ENCODE results near the gene PPFIBP2. TPM values are rescaled to one million over a fixed set of nuclear protein-coding genes. Genes with fewer than 3 reads are reported as not detected.

PPFIBP2 gene
- total RNA-seq, 1 donor from 2014 or later, result 1.8 TPM

- Histone ChIP-seq H3K27ac (ENCODE audit: low read depth, low read length) (no peak overlapping the region), H4K20me1 (ENCODE audit: insufficient read depth, low read length) (no peaks in the 10 kb centered on the region), H3K27me3 (ENCODE audit: insufficient read depth, low read length) (no peaks in the 10 kb centered on the region), H3K36me3 (ENCODE audit: insufficient read depth, low read length) (no peaks in the 10 kb centered on the region), H2AFZ (ENCODE audit: low read depth, low read length) (no peak overlapping the region), H3K79me2 (ENCODE audit: insufficient read depth, low read length) (no peaks in the 10 kb centered on the region), H3K4me2 (ENCODE audit: low read length) (no peak overlapping the region), H3K4me1 (ENCODE audit: insufficient read depth, low read length) (no peaks in the 10 kb centered on the region), H3K9ac (ENCODE audit: low read length) (no peak overlapping the region), H3K9me3 (ENCODE audit: insufficient read depth, low read depth, low read length) (no peaks in the 10 kb centered on the region), H3K4me3 (ENCODE audit: insufficient read depth, low read depth, low read length) (no peak overlapping the region)
- peaks cover 14% of the 10 kb centered on the region for H3K27me3 Mint-ChIP-seq (ENCODE audit: low read depth, unreplicated experiment)
- DNase-seq (ENCODE audit: low read depth), result no peak
- peaks cover 3% of the 10 kb centered on the region for H3K9me3 Mint-ChIP-seq (ENCODE audit: unreplicated experiment)
- no peaks in the 10 kb centered on the region for H3K4me1 Mint-ChIP-seq (ENCODE audit: low read depth, unreplicated experiment)
- H3K27ac Mint-ChIP-seq (ENCODE audit: unreplicated experiment), result no peak overlapping the region
- no peak for TF ChIP-seq EZH2 (IDR thresholded peaks at IDR 0.05; ENCODE audit: insufficient read depth, low read length)
- no peak overlapping the region for H3K4me3 Mint-ChIP-seq (ENCODE audit: unreplicated experiment)
- H3K36me3 Mint-ChIP-seq (ENCODE audit: low read depth, unreplicated experiment), result peaks cover 2% of the 10 kb centered on the region
- FAIRE-seq, result no peak
Observed at GRCh38 chr11:7530013-7530640, 16.3 kb downstream of the PPFIBP2 start.

- no peak overlapping the region for H2AFZ ChIP-seq (ENCODE audit: low read depth, low read length)
- TF ChIP-seq EZH2 (IDR thresholded peaks at IDR 0.05; ENCODE audit: insufficient read depth, low read length), result no peak
- no peak for TF ChIP-seq CTCF (IDR thresholded peaks at IDR 0.05; ENCODE audit: insufficient read depth, low read depth, low read length)
- Mint-ChIP-seq H3K9me3 (ENCODE audit: unreplicated experiment) (peaks cover 1% of the 10 kb centered on the region), H3K4me3 (ENCODE audit: unreplicated experiment) (no peak overlapping the region), H3K4me1 (ENCODE audit: low read depth, unreplicated experiment) (no peaks in the 10 kb centered on the region), H3K27ac (ENCODE audit: unreplicated experiment) (no peak overlapping the region), H3K36me3 (ENCODE audit: low read depth, unreplicated experiment) (peaks cover 2% of the 10 kb centered on the region), H3K27me3 (ENCODE audit: low read depth, unreplicated experiment) (peaks cover 18% of the 10 kb centered on the region)
- H3K4me3 ChIP-seq (ENCODE audit: insufficient read depth, low read depth, low read length), result no peak overlapping the region
- H4K20me1 ChIP-seq (ENCODE audit: insufficient read depth, low read length), result no peaks in the 10 kb centered on the region
- H3K9ac ChIP-seq (ENCODE audit: low read length), result no peak overlapping the region
- H3K4me2 ChIP-seq (ENCODE audit: low read length), result no peak overlapping the region
- FAIRE-seq, result no peak
- no peaks in the 10 kb centered on the region for H3K9me3 ChIP-seq (ENCODE audit: insufficient read depth, low read depth, low read length)
- no peaks in the 10 kb centered on the region for H3K36me3 ChIP-seq (ENCODE audit: insufficient read depth, low read length)
- H3K27me3 ChIP-seq (ENCODE audit: insufficient read depth, low read length), result no peaks in the 10 kb centered on the region
- DNase-seq (ENCODE audit: low read depth), result no peak
- H3K4me1 ChIP-seq (ENCODE audit: insufficient read depth, low read length), result no peaks in the 10 kb centered on the region
- no peaks in the 10 kb centered on the region for H3K79me2 ChIP-seq (ENCODE audit: insufficient read depth, low read length)
- H3K27ac ChIP-seq (ENCODE audit: low read depth, low read length), result no peak overlapping the region
Observed at GRCh38 chr11:7531011-7531410, 17.2 kb downstream of the PPFIBP2 start.

DNA sequence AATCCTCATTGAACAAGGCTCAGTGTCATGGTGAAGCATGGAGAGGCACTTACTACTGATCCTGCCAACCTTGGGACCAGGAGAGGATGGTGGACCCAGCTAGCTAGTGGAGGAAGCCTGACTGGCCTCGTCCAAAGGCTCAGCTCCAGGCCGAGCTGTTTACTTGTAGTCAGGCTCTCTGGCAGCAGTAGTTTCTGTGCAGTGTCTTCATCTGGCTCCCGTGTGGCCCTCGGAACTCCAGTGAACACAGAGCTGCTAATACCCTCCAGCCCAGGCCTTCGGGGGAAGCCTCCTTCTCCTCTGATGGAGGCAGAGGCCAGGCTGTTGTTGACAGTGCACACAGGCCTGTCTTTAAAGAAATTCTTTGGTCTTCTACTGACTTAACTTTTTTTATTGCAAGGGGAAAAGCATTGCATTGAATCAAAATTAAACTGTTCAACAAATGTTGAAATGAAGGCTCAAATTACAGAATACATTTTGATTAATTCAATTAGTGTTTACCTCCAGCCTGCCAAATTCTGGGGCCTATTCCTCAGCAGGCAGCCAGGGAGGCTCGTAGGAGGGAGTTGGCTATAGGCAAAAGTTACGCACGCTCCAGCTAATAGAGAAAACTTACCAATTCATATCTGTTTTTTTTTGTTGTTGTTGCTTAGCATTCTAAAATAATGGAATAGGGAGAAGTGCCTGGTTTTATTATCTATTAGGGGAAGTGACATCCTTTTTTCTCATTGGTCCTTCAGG lies 18.8 kb downstream of the PPFIBP2 start:
- Mint-ChIP-seq H3K27ac (ENCODE audit: unreplicated experiment) (no peak overlapping the region), H3K9me3 (ENCODE audit: unreplicated experiment) (no peaks in the 10 kb centered on the region), H3K4me1 (ENCODE audit: low read depth, unreplicated experiment) (no peaks in the 10 kb centered on the region), H3K36me3 (ENCODE audit: low read depth, unreplicated experiment) (peaks cover 2% of the 10 kb centered on the region), H3K27me3 (ENCODE audit: low read depth, unreplicated experiment) (peaks cover 24% of the 10 kb centered on the region), H3K4me3 (ENCODE audit: unreplicated experiment) (no peak overlapping the region)
- Histone ChIP-seq H2AFZ (ENCODE audit: low read depth, low read length) (no peak overlapping the region), H3K4me1 (ENCODE audit: insufficient read depth, low read length) (no peaks in the 10 kb centered on the region), H3K27me3 (ENCODE audit: insufficient read depth, low read length) (no peaks in the 10 kb centered on the region), H3K9ac (ENCODE audit: low read length) (no peak overlapping the region), H3K36me3 (ENCODE audit: insufficient read depth, low read length) (no peaks in the 10 kb centered on the region), H3K9me3 (ENCODE audit: insufficient read depth, low read depth, low read length) (no peaks in the 10 kb centered on the region), H3K4me2 (ENCODE audit: low read length) (no peak overlapping the region), H3K4me3 (ENCODE audit: insufficient read depth, low read depth, low read length) (no peak overlapping the region), H3K27ac (ENCODE audit: low read depth, low read length) (no peak overlapping the region), H3K79me2 (ENCODE audit: insufficient read depth, low read length) (no peaks in the 10 kb centered on the region), H4K20me1 (ENCODE audit: insufficient read depth, low read length) (no peaks in the 10 kb centered on the region)
- FAIRE-seq (no peak), DNase-seq (ENCODE audit: low read depth) (no peak)
- no peak for TF ChIP-seq EZH2 (IDR thresholded peaks at IDR 0.05; ENCODE audit: insufficient read depth, low read length)
- no peak for TF ChIP-seq CTCF (IDR thresholded peaks at IDR 0.05; ENCODE audit: insufficient read depth, low read depth, low read length)
